HG02571 (cell line): Measurements from ENCODE around the gene ATP5PO.
"Not testable (repeated sequence)": the region's sequence is repeated elsewhere in the genome, so short reads cannot be mapped to it uniquely, and the experiment has no call there.

ENCODE experiments used
- ATAC-seq: cut with Tn5 transposase; IDR thresholded peaks from one replicate; pipeline ENCODE4 v1.9.1; 2021; ENCODE audit warnings: mild to moderate bottlenecking, moderate library complexity; ENCODE audit not compliant: unreplicated experiment

Gene ATP5PO

DNA sequence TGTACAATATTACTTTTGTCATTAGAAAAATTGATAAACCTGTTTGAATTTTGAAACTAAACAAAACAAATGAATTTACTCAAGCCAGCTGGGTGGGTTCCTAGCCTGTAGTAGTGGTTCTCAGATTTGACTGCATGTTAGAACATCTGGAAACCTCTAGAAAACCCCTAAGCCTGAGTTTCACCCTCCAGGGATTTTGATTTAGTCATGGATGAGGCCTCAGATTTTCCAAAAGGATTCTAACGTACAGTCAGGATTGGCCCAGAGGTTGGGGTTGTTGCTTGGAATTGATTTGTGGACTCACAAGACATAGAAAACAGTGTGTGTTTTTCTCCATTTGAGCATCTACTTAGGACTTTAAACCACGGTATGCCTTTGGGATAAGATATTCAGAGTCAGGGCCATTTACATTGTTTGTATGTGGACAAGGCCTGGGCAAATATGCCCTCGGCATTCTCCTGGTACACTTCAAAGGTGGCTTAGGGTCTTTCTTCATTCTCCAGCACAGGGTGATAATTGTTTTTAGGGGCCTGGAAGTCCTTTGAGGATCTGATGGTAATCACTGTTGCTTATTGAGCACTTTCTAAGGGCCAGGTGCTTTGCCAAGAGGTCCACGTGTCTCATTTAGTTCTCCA is 42.6 kb downstream of the ATP5PO start:
- no peak for ATAC-seq

DNA sequence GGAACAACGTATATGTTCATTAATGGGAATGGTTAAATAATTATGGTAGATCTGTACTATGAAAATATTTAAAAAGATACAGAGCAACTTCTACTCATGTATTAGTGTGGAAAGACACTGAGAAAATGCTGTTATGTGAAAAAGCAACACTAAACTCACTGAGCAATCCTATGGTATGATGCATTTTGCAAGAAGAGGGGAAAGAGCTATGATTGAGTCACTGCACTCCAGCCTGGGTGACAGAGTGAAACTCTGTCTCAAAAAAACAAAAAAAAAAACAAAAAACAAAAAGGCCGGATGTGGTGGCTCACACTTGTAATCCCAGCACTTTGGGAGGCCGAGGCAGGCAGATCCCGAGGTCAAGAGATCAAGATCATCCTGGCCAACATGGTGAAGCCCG is 44.4 kb downstream of the ATP5PO start:
- ATAC-seq, result no peak

DNA sequence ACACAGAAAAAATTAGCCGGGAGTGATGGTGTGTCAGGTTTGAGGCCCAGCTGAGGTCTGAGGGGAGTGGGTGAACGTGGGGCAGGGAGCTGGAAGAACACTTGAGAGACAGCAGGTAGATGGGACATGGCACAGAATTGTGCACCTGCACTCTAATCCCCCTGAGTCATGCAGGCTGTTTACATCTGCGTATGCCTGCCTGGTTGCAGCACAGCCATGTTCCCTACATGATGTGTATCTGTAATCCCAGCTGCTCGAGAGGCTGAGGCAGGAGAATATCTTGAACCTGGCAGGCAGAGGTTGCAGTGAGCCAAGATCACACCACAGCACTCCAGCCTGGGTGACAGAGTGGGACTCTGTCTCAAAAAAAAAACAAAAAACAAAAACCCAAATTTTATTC is 44.8 kb downstream of the ATP5PO start:
- ATAC-seq, result no peak

DNA sequence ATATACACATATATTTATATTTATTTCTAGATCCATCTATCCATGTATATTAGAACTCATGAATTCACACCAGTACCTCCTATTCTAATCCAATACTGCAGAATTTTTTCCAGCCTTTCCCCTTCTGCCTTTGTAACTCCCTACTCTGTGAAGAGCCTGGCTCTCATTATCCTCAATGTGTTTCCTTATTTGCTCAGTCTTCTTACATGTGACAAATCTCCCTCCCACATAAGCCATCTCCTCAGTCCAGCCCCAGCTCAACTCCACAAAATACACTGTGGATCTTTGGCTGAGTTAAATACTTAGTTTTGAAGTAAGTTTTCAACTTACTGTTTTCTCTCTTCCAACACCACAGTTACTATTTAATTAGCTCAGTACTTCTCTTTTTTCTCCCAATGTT is 45.7 kb downstream of the ATP5PO start:
- no peak for ATAC-seq

DNA sequence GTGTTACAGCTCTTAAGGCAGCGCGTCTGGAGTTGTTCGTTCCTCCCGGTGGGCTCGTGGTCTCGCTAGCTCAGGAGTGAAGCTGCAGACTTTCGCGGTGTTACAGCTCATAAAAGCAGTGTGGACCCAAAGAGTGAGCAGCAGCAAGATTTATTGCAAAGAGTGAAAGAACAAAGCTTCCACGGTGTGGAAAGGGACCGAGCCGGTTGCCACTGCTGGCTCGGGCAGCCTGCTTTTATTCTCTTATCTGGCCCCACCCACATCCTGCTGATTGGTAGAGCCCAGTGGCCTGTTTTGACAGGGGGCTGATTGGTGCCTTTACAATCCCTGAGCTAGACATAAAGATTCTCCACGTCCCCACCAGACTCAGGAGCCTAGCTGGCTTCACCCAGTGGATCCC is 47.7 kb downstream of the ATP5PO start:
- not testable (repeated sequence) for ATAC-seq

DNA sequence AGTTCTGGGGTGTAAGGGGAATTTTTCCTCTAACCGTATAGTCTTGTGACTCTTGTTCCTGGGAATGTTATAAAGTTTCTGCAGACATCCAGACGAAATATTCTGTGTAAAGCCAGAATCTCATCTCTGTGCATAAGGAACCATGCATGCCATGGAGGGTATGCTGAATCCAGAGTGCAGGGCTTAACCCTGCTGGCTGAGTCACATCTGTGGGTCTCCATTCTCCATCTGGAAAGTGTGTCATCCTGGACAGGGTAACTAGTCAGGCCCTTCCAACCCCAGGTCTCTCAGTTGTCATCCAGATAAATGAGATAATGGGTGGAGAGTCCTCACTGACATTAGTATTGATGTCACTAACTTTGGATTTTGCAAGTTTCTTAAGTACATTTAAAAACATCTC is 48.8 kb downstream of the ATP5PO start:
- no peak for ATAC-seq

DNA sequence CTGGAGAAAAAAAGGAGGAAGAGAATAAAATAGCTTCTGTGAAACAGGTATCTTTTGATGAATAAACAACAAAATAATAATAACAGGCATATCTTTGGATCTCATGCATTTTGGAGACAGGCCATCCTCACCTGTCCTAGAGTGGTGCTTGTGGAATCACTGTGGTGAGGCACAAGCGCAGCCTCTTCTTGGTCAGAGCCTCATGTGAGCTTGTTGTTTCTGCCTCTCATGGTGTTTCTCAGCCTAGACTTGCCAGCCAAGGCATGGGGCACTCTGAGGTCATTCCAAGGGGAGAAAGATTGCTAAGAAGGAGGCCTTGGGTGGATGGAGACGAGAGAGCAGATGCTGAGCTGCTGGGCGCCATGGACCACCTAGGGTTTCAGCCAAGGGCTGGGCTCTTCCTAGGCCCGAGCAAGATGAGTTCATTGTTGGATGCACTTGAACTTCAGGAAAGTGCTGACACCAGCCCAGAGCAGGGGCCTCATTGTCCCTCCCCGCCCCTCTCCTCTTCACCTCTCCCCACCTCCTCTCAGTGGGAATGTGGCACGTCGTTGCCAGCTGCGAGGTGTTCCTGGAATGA is 49.5 kb downstream of the ATP5PO start:
- ATAC-seq, result no peak

DNA sequence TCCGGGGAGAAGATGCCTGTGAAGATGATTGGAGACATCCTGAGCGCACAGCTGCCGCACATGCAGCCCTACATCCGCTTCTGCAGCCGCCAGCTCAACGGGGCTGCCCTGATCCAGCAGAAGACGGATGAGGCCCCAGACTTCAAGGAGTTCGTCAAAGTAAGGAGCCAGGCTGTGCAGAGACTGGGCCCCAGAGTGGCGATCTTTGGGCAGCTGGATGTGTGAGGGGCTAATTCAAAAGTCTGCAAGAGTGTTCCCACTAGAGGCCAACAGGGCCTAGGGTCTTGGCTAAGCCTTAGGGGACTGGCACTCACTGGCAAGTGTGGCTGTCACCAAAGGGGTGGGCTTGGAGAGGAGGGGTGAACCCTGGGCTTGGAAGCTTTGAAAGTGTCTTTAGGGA is 50.4 kb downstream of the ATP5PO start:
- no peak for ATAC-seq

DNA sequence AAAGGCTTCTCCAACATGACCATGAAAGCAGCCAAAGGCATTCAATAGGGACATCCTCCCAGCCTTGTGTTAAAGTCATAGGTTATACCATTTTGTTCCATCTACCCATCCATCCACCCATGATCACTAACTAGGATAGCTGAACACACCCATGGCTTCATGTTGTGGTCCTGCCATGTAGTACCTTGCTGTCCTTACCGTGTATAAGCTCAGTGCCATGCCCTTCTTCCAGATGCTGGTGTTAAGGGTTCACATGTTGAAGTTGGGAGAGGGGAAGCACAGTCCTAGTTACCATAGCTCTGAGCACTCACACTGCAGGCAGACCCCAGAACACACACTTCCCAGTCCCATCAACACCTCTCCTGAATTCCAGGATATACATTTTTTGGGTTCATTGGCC is 51.5 kb downstream of the ATP5PO start:
- ATAC-seq, result no peak

DNA sequence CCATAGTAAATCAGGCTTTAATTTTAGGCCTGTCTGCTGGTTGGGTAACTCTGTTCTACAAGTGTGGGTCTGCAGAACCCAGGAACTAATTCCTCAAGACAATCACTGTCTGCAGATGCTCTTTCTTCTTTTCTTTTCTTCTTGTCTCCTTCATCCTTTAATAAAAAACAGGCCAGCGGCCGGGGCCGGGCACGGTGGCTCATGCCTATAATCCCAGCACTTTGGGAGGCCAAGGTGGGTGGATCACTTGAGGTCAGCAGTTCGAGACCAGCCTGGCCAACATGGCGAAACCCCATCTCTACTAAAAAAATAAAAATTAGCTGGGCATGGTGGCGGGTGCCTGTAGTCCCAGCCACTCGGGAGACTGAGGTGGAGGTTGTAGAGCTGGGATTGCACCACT is 52.4 kb downstream of the ATP5PO start:
- ATAC-seq, result not testable (repeated sequence)

DNA sequence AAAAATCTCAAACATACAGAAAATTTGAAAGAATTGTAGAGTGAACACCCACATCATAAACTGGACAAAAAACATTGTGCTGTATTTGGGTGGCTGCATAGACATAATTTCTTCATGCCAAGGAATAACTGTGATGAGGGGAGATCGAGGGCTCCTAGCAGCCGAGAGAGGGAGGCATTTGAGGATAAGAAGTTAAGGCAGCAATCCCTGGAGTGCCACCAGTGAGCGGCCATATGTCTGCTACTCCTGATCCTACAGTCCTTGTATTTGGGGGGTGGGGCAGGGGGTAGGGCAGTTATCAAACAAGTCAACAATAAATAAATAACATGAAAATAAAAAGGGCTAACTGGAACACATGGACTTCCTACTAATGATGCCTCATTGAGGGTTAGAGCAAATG is 54.5 kb downstream of the ATP5PO start:
- ATAC-seq, result no peak

DNA sequence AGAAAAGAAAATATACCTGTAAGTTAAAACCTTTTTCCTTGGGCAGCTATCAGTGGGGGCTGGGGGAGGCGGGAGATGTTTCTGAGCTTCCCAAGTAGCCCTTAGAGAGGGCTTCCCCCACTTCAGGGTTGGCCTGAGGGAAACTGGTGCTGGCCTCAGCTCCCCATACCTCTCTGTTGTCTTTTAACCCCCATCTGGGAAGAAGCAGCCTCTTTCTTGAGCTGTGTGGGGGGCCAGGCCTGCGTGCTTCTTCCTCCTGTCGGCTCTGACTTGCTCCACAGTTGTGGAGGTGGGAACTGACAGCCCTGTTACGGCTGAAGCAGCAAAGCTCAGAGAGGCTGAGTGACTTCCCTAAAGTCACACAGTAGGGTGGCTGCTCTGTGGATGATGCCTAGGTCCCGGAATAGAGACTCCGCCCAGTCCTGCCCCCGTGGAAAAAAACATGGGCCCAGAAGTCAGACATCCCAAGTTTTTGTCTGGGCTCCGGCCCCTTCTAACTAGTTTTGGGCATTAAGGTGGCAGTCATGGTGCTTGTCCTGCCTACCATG is 55.2 kb downstream of the ATP5PO start:
- ATAC-seq, result no peak

DNA sequence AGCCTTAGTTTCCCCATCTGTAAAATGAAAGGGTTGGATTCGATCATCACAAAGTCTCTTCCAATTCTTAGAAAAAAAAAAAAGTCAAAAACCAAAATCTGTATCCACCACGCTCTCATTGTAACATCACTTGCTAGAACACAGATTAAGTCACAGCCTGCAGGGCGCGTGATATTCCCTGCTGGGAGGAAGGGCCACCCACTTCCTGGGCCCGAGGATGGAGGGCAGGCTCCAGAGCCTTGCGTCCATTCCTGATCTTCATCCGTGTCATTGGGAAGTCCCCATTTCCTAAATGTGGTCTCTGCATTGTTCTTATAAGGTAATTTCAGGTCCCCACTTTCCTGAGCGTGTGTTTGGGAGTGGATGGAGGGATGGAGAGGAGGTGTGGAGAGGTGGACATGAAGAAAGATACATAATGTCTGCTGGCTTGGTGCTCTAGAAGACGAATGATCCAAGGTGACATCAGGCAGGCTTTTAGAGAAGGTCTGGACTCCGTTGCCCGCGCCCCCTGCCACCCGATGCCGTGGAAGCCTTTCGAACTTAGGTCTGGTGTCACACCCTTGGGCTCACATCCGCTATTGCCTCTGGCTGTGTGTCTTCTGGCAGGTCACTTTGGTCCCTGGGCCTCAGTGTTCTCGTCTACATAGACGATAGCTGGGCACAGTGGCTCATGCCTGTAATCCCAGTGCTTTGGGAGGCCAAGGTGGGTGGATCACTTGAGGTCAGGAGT is 56.1 kb downstream of the ATP5PO start:
- no peak for ATAC-seq

DNA sequence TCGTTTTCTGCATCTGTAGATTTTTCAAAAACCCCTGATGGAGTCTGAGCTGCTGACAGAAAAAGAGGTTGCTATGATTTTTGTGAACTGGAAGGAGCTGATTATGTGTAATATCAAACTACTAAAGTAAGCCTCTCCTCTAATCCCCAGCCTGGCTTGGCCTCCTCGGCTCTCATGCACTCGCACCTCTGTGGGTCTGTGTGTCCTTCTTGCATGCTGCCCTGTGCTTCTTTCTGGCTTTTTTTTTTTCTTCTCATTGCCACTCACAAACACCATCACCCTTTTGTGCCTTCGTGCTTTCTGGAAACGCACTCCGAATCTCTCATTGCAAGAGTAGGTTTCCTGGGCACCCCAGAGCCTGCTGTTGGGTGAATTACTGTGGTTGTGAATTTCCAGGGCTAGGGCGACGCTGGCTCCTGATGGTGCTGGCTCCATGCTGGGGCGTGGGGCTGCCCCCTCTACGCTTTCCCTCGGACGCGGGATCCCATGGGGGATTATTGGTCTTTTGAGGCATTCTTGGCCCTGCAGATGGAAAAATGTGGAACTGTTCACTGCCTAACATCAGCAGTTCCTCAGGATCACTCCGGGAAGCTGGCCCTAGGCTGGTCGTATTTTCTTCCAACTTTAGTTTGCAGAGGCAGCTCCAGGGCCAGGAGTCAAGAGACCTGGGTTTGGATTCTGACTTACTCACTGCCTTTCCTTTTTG is 56.8 kb downstream of the ATP5PO start:
- no peak for ATAC-seq

DNA sequence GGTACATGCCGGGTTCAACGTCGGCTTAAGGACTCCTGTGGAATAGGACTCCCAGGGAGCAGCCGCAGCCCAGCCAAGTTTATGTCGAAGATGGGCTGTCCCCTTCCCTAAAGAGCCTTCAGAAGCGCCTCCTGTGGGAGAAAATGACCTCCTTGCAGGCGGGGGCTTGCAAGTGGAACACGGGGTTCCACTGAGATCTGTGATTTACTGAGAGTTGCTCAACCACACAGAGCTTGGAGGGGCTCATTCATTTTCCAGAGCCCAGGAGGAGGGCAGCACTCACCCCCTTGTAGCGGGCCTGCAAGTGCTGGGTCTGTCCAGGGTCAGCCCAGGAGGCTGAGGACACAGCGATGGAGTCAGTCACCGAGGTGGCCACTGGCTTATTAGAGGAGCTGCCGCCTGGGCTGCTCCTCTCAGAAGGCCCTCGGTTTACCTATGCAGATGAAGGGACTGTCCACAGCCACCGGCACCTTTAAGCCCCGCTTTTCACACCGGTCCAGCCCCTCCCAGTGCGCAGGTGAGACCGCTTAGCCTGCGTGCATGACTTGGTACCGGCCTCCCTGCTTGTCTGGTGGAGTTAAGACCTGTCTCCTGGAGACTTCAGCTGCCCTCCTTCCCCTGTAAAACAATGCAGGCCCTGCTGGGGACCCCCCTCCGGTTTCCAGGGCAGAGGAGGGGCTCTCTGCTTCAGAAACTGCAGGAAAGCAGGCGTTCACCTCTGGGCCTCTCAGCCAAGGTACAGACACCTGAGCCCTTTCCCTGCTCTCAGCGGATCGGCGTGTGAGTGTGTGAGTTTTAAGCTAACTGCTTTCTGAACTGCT is 57.5 kb downstream of the ATP5PO start:
- no peak for ATAC-seq

DNA sequence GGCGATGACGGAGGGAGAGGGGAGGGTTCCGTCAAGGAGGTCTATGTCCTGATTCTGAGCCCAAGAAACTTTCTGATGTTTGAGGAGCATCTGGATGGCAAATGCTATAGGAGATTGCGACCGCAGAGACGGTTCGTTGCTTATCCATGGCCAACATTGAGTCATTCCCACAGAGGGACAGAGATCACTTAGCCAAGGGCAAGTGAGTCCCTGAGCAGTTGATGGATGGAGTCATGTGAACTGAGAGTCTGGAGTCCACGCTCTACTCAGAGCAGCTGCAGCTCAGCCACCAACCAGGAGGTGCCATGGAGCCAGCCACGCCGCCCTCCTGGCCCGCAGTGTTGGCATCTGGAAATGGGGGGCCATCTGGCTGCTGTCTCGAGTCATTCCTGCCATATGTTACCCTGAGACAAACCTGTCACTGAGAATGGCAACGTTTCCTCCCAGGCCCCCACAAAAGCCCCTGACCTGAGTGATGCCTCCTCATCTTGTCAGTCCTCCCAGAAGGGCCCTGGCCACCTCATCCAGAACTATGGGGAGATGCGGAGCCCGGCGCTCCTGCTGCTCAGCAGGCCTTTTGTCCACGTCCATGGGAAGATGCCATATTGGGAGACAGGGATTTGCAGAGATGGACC is 58.6 kb downstream of the ATP5PO start:
- ATAC-seq, result no peak

DNA sequence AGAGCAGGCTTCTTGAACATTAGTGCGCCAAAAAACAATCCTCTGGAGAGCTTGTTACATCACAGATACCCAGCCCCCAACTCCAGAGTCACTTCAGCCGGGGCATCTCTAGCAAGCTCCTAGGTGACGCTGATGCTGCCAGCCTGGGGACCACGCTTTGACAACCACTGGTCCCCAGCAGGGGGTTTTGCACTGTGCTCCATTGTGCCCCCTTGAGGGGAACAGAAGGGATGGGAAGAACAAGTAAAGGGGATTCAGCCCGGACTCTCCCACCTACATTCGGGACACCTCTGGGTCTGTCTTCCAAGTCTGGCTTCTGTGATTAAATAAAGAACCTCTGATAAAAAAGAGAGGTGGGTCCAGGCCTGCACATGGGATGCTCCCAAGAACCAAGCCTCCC is 60.4 kb downstream of the ATP5PO start:
- no peak for ATAC-seq

DNA sequence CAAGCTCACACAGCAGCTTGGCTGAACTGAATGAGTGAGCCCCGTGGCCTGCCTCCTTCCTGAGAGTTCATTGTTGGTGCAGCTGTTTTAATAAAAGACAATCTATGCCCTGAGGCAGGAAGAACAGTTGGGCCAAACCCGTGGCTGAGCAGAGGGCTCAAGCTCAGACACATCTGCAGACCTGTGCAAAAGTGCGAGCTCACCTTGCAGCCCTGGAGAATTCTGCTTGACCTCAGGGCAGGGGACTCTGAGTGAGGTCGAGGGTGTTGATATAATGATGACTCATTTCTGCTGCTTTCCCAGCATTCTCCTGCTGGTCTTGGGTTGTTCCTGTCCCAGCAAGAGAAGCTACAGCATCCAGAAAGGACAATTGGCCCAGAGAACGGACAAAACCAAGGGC is 61.0 kb downstream of the ATP5PO start:
- ATAC-seq, result no peak
